HepG2 (cell line): ENCODE measurements around the gene P4HTM. TPM values are rescaled to one million over a fixed set of nuclear protein-coding genes. Genes with fewer than 3 reads are reported as not detected.
A peak's percentile ranks its signal among the peaks of the same experiment; 100 is the strongest.

Experiments
- ATAC-seq: fragments of 200-7000 bp; cut with Tn5 transposase; 3 replicates; pipeline ENCODE4 v1.9.1; 2020; ENCODE audit warnings: mild to moderate bottlenecking, moderate library complexity
- BruUV-seq: library from RNA; stranded (reverse); fragments of 400-500 nt; replicated peaks from 2 replicates; lab custom pipeline; 2021; lab: Mats Ljungman, UMichigan
- CTCF ChIA-PET: fragments of 300-600 bp; formaldehyde crosslinking; extraction: SDS; loops from one replicate; lab custom pipeline; 2021; ENCODE audit warnings: low total read pairs, inconsistent platforms, low intra/inter-chr PET ratio; lab: Yijun Ruan, JAX
- POLR2A ChIA-PET: fragments of 350-600 bp; sonication (Branson Sonifier 250); formaldehyde crosslinking; loops from one replicate; lab custom pipeline; 2020; ENCODE audit warnings: antibody characterized with exemption, inconsistent platforms; lab: Yijun Ruan, JAX
- DNase-seq: peaks from one replicate; pipeline ENCODE4 v3.0.0-alpha.2; 2015; ENCODE audit warnings: low spot score
- FAIRE-seq: peaks from 3 replicates; lab custom pipeline; 2011; peaks lifted over from hg19 to GRCh38; lab: Jason Lieb, UNC
- H2AFZ ChIP-seq: one replicate; pipeline ENCODE4 v1.6.1; 2011; ENCODE audit warnings: low read length, inconsistent platforms
- H3K27ac ChIP-seq: fragments of 300-600 bp; 3 replicates; pipeline ENCODE4 v1.8.0; 2011; ENCODE audit warnings: mixed run types, mild to moderate bottlenecking, mixed read lengths, low read length, inconsistent platforms; ENCODE audit not compliant: insufficient read depth; ENCODE audit errors: extremely low read length
- H3K27me3 ChIP-seq, 2 experiments: fragments of 200-600 bp in 1 of 2; 2 replicates in 1 of 2; 3 replicates in 1 of 2; pipeline versions ENCODE4 v1.6.0 to v1.8.0; 2011; ENCODE audit warnings: low read length in 2 of 2, mild to moderate bottlenecking in 2 of 2, moderate library complexity in 2 of 2, inconsistent platforms in 1 of 2; ENCODE audit not compliant: insufficient read depth in 2 of 2, control insufficient read depth in 1 of 2
- H3K36me3 ChIP-seq, 2 experiments: fragments of 200-600 bp in 1 of 2; replicated peaks in 1 of 2; 2 replicates in 1 of 2; 3 replicates in 1 of 2; pipeline versions ENCODE4 v1.5.1 to v1.8.0; 2011; ENCODE audit warnings: low read length in 2 of 2, inconsistent platforms in 1 of 2; ENCODE audit not compliant: insufficient read depth in 2 of 2, control insufficient read depth in 1 of 2
- H3K4me1 ChIP-seq: 2 replicates; pipeline ENCODE4 v1.5.1; 2012; ENCODE audit warnings: low read length, inconsistent platforms; ENCODE audit not compliant: insufficient read depth
- H3K4me2 ChIP-seq: 2 replicates; pipeline ENCODE4 v1.6.0; 2011; ENCODE audit warnings: low read depth, low read length, inconsistent platforms
- H3K4me3 ChIP-seq, 3 experiments: fragments of 200-600 bp in 1 of 3; sonication (generic), shearing (Covaris generic) in 1 of 3; replicated peaks in 1 of 3; 2 replicates each; pipeline ENCODE4 v1.5.1; 2011 to 2016; ENCODE audit warnings: low read length in 3 of 3, inconsistent platforms in 2 of 3, low read depth in 2 of 3, mild to moderate bottlenecking in 2 of 3, control low read depth in 1 of 3, mixed read lengths in 1 of 3; ENCODE audit not compliant: insufficient read depth in 1 of 3
- H3K79me2 ChIP-seq: one replicate; pipeline ENCODE4 v1.6.1; 2011; ENCODE audit warnings: low read length, inconsistent platforms; ENCODE audit not compliant: insufficient read depth
- H3K9ac ChIP-seq: 2 replicates; pipeline ENCODE4 v1.6.0; 2011; ENCODE audit warnings: mild to moderate bottlenecking, low read depth, low read length, inconsistent platforms; ENCODE audit not compliant: insufficient read depth
- H3K9me3 ChIP-seq: 2 replicates; pipeline ENCODE4 v1.5.1; 2012; ENCODE audit warnings: mild to moderate bottlenecking, low read length
- H4K20me1 ChIP-seq: 2 replicates; pipeline ENCODE4 v1.6.0; 2011; ENCODE audit warnings: inconsistent platforms, mild to moderate bottlenecking, low read length, moderate library complexity; ENCODE audit not compliant: insufficient read depth
- AGO2 ChIP-seq: fragments of 200-400 bp; formaldehyde crosslinking; optimal IDR thresholded peaks from 2 replicates; pipeline ENCODE3; 2017; ENCODE audit warnings: mild to moderate bottlenecking, low read depth, low read length, moderate library complexity
- DNMT1 ChIP-seq: sonication (generic); formaldehyde crosslinking; IDR thresholded peaks from 2 replicates; pipeline ENCODE4 v1.5.1; 2020; ENCODE audit warnings: mild to moderate bottlenecking, missing genetic modification reagents
- DRAP1 ChIP-seq: IDR thresholded peaks from 2 replicates; pipeline ENCODE4 v1.6.1; 2016; ENCODE audit warnings: missing genetic modification reagents, missing compliant biosample characterization
- HNF4G ChIP-seq, 2 experiments: sonication (generic) in 1 of 2; formaldehyde crosslinking in 1 of 2; IDR thresholded peaks; 2 replicates each; pipeline versions ENCODE4 v1.4.0 to v1.6.1; 2011 to 2020; ENCODE audit warnings: borderline replicate concordance in 2 of 2, low read depth in 2 of 2, mild to moderate bottlenecking in 2 of 2, low read length in 1 of 2, missing genetic modification reagents in 1 of 2, moderate library complexity in 1 of 2
- KDM4B ChIP-seq: sonication (generic); formaldehyde crosslinking; IDR thresholded peaks from 2 replicates; pipeline ENCODE4 v1.4.0; 2020; ENCODE audit warnings: missing genetic modification reagents
- MAF1 ChIP-seq: sonication (generic); formaldehyde crosslinking; IDR thresholded peaks from 2 replicates; pipeline ENCODE4 v1.5.0; 2020; ENCODE audit warnings: missing genetic modification reagents, borderline replicate concordance
- MED1 ChIP-seq: sonication (generic); formaldehyde crosslinking; IDR thresholded peaks from 2 replicates; pipeline ENCODE4 v1.4.0; 2020; ENCODE audit warnings: missing genetic modification reagents
- POLR2A ChIP-seq, 2 experiments: IDR thresholded peaks; 2 replicates each; pipeline ENCODE4 v1.6.1; 2011; ENCODE audit warnings: low read depth in 2 of 2, low read length in 2 of 2, mild to moderate bottlenecking in 1 of 2, moderate library complexity in 1 of 2; ENCODE audit not compliant: insufficient read depth in 1 of 2
- POLR2AphosphoS5 ChIP-seq: IDR thresholded peaks from 2 replicates; pipeline ENCODE4 v1.6.1; 2012; ENCODE audit warnings: low read depth, low read length
- RBFOX2 ChIP-seq: fragments of 200-400 bp; formaldehyde crosslinking; IDR thresholded peaks from 2 replicates; pipeline ENCODE4 v1.6.1; 2017; ENCODE audit warnings: low read depth, mild to moderate bottlenecking, low read length
- RBM22 ChIP-seq: fragments of 200-400 bp; formaldehyde crosslinking; optimal IDR thresholded peaks from 2 replicates; pipeline ENCODE3; 2017; ENCODE audit warnings: mild to moderate bottlenecking, low read length, moderate library complexity
- RFX1 ChIP-seq: fragments of 450-650 bp; IDR thresholded peaks from 2 replicates; pipeline ENCODE4 v1.6.1; 2017
- RFXANK ChIP-seq: IDR thresholded peaks from 2 replicates; pipeline ENCODE4 v1.6.1; 2016
- SKIL ChIP-seq: sonication (generic); formaldehyde crosslinking; IDR thresholded peaks from 2 replicates; pipeline ENCODE4 v1.8.0; 2022; ENCODE audit warnings: missing genetic modification reagents, mild to moderate bottlenecking, moderate library complexity, borderline replicate concordance
- THAP8 ChIP-seq: sonication (generic); formaldehyde crosslinking; IDR thresholded peaks from 2 replicates; pipeline ENCODE4 v1.5.1; 2020; ENCODE audit warnings: missing genetic modification reagents, mild to moderate bottlenecking, borderline replicate concordance
- YEATS4 ChIP-seq: sonication (generic); formaldehyde crosslinking; IDR thresholded peaks from 2 replicates; pipeline ENCODE4 v1.4.0; 2020; ENCODE audit warnings: missing genetic modification reagents, borderline replicate concordance
- ZNF138 ChIP-seq: sonication (generic); formaldehyde crosslinking; IDR thresholded peaks from 2 replicates; pipeline ENCODE4 v1.5.0; 2020; ENCODE audit warnings: mild to moderate bottlenecking, low read depth, missing genetic modification reagents
- ZNF331 ChIP-seq: sonication (generic); formaldehyde crosslinking; IDR thresholded peaks from 2 replicates; pipeline ENCODE4 v1.4.0; 2020; ENCODE audit warnings: missing genetic modification reagents
- ZNF501 ChIP-seq: sonication (generic); formaldehyde crosslinking; IDR thresholded peaks from 2 replicates; pipeline ENCODE4 v1.5.1; 2020; ENCODE audit warnings: mild to moderate bottlenecking, moderate library complexity, missing genetic modification reagents
- ZNF678 ChIP-seq: sonication (generic); formaldehyde crosslinking; IDR thresholded peaks from 2 replicates; pipeline ENCODE4 v1.4.0; 2020; ENCODE audit warnings: mild to moderate bottlenecking, missing genetic modification reagents
- ZNF782 ChIP-seq: sonication (generic); formaldehyde crosslinking; IDR thresholded peaks from 2 replicates; pipeline ENCODE4 v1.4.0; 2020; ENCODE audit warnings: missing genetic modification reagents, mild to moderate bottlenecking, borderline replicate concordance
- ZNF792 ChIP-seq: IDR thresholded peaks from 2 replicates; pipeline ENCODE4 v1.6.1; 2016
- WGBS: methylation state at CpG from one replicate; pipeline ENCODE4 v1.1.6; 2017; ENCODE audit warnings: low lambda C conversion rate; 5-methylcytosine and 5-hydroxymethylcytosine counted together
- in situ Hi-C: cut with HindIII; loops from 2 replicates; pipeline ENCODE4 v1.10.0; 2017; ENCODE audit warnings: low pct_unique_long_range_greater_than_20kb; ENCODE audit not compliant: extremely low pct_ligation_motif_present
- intact Hi-C: fragments of 100-400 bp; cut with micrococcal nuclease; formaldehyde crosslinking; loops from one replicate; pipeline ENCODE4 v1.10.0; 2022; ENCODE audit not compliant: unreplicated experiment
- polyA plus RNA-seq, 8 experiments: library from polyadenylated mRNA; depleted of rRNA in 3 of 8; stranded (reverse) in 7 of 8; unstranded in 1 of 8; fragments of >200 nt; fragmentation: Illumina TruSeq in 4 of 8; extraction: Trizol in 4 of 8; gene quantifications; 2 replicates each; pipeline versions ENCODE4 v1.2.1 to v1.2.3, GENCODE V29; 2011 to 2016; ENCODE audit warnings: low read depth in 4 of 8, missing spikeins in 1 of 8, mixed read lengths in 1 of 8; ENCODE audit not compliant: insufficient read depth in 1 of 8
- total RNA-seq, 5 experiments: library from RNA; depleted of rRNA; stranded (reverse); fragments of >200 nt; fragmentation: Illumina TruSeq; extraction: Trizol; gene quantifications; 2 replicates each; pipeline ENCODE4 v1.2.3, GENCODE V29; 2016; ENCODE audit warnings: low read depth in 1 of 5

Gene P4HTM
- total and polyA plus RNA-seq, 2 of the 13 experiments (the other 11 are each of a cell fraction or from before 2014, with no cell fraction given): 0.01 TPM; not detected in 1

- H3K4me1 ChIP-seq: peaks cover 55% of the 10 kb centered on the region
- 100% methylated on average over 8 of the region's 8 CpGs for WGBS
- intact Hi-C loops: no loop called here
- H3K27me3 ChIP-seq: no peaks in the 10 kb centered on the region; a peak in 1 of 5 replicates
- H4K20me1 ChIP-seq: no peaks in the 10 kb centered on the region
- H3K4me3 ChIP-seq: no peak overlapping the region
- no peak for FAIRE-seq
- BruUV-seq: no TSS peak
- H3K9me3 ChIP-seq: no peaks in the 10 kb centered on the region
- no peak for ATAC-seq
- no peak for DNase-seq
- POLR2A ChIA-PET: interaction anchor here (0.9 to 11.1 kb wide), 3 partner anchors 16 to 68 kb away, joined by 3 to 280 read pairs (median 3); partner anchors contain the start of genes QRICH1 and WDR6
- H3K4me2 ChIP-seq: no peak overlapping the region
- peaks cover 18 to 39% of the 10 kb centered on the region in 2 experiments for H3K36me3 ChIP-seq
- in situ Hi-C loops: no loop called here
- H3K27ac ChIP-seq: no peak overlapping the region
- CTCF ChIA-PET: no interaction called here
- TF ChIP-seq ZNF678 (CRISPR knock-in tag) (no peak), ZNF138 (CRISPR knock-in tag) (no peak), SKIL (CRISPR knock-in tag) (no peak), DRAP1 (CRISPR knock-in tag) (no peak), POLR2AphosphoS5 (0 out of 2 replicates have a peak, but pooled peaks have one; percentile 1), ZNF792 (CRISPR knock-in tag) (no peak), ZNF501 (0 out of 2 replicates have a peak, but pooled peaks have one; percentile 17), RBM22 (peak; percentile 45), YEATS4 (CRISPR knock-in tag) (no peak), MED1 (CRISPR knock-in tag) (no peak), KDM4B (CRISPR knock-in tag) (no peak), POLR2A (IDR thresholded peaks at IDR 0.05; ENCODE audit: insufficient read depth in 1 of 2, low read depth in 2 of 2, low read length in 2 of 2) (peak in 1 of 2 experiments; percentile 51; a peak in 1 of 4 replicates), RFX1 (no peak), DNMT1 (CRISPR knock-in tag) (0 out of 2 replicates have a peak, but pooled peaks have one; percentile 26), THAP8 (no peak), ZNF782 (CRISPR knock-in tag) (no peak), ZNF331 (no peak), AGO2 (peak; percentile 64), HNF4G (IDR thresholded peaks at IDR 0.05; ENCODE audit: borderline replicate concordance, low read depth, low read length) (no peak), HNF4G (CRISPR knock-in tag; IDR thresholded peaks at IDR 0.05; ENCODE audit: borderline replicate concordance, low read depth) (no peak), RBFOX2 (peak; percentile 58; the same call in 1 of the 2 replicates), RFXANK (CRISPR knock-in tag) (no peak), MAF1 (CRISPR knock-in tag) (no peak)
- H3K79me2 ChIP-seq: peaks cover 27% of the 10 kb centered on the region
- H2AFZ ChIP-seq: no peak overlapping the region
- H3K9ac ChIP-seq: no peak overlapping the region
Measured at GRCh38 chr3:49025793-49026520, 35.9 kb downstream of the P4HTM start.
